Endothelial cell of umbilical vein (primary cell): ENCODE measurements around the gene RHD. TPM values are rescaled to one million over a fixed set of nuclear protein-coding genes. Genes with fewer than 3 reads are reported as not detected.
A peak's percentile ranks its signal among the peaks of the same experiment; 100 is the strongest.
"Not testable (repeated sequence)": the region's sequence is repeated elsewhere in the genome, so short reads cannot be mapped to it uniquely, and the experiment has no call there.

ENCODE experiments used
- BruUV-seq: library from RNA; stranded (reverse); fragments of 400-500 nt; replicated peaks from 2 replicates; lab custom pipeline; 2021; lab: Mats Ljungman, UMichigan
- CTCF ChIA-PET: fragments of 300-600, 350-600 bp; sonication (Branson Sonifier 250); formaldehyde crosslinking; loops from one replicate; lab custom pipeline; 2021; ENCODE audit warnings: antibody characterized with exemption, inconsistent platforms; lab: Charles Lee
- POLR2A ChIA-PET: fragments of 300-600, 350-600 bp; sonication (Branson Sonifier 250); formaldehyde crosslinking; loops from one replicate; lab custom pipeline; 2021; ENCODE audit warnings: antibody characterized with exemption, inconsistent platforms; lab: Charles Lee
- DNase-seq: peaks from one replicate; pipeline ENCODE4 v3.0.0-alpha.2; 2011; ENCODE audit warnings: low read depth, low spot score
- FAIRE-seq: peaks from 2 replicates; lab custom pipeline; 2011; peaks lifted over from hg19 to GRCh38; lab: Jason Lieb, UNC
- H2AFZ ChIP-seq: 2 replicates; pipeline ENCODE4 v1.6.0; 2012; ENCODE audit warnings: low read depth, low read length, control low read depth, inconsistent platforms
- H3K27ac ChIP-seq: 2 replicates; pipeline ENCODE4 v1.5.1; 2011; ENCODE audit warnings: low read depth, mild to moderate bottlenecking, control low read depth, low read length, moderate library complexity; ENCODE audit not compliant: insufficient read depth
- H3K27me3 ChIP-seq, 2 experiments: 2 replicates each; pipeline versions ENCODE4 v1.6.0 to v1.6.1; 2011; ENCODE audit warnings: low read length in 2 of 2, mixed read lengths in 1 of 2; ENCODE audit not compliant: control insufficient read depth in 2 of 2, insufficient read depth in 2 of 2
- H3K36me3 ChIP-seq, 2 experiments: 2 replicates in 1 of 2; 3 replicates in 1 of 2; pipeline ENCODE4 v1.5.1; 2011; ENCODE audit warnings: low read length in 2 of 2, mild to moderate bottlenecking in 1 of 2, moderate library complexity in 1 of 2; ENCODE audit not compliant: control insufficient read depth in 2 of 2, insufficient read depth in 2 of 2; ENCODE audit errors: extremely low read depth in 1 of 2
- H3K4me1 ChIP-seq: 3 replicates; pipeline ENCODE4 v1.5.1; 2011; ENCODE audit warnings: mild to moderate bottlenecking, low read length; ENCODE audit not compliant: control insufficient read depth, insufficient read depth; ENCODE audit errors: extremely low read depth
- H3K4me2 ChIP-seq: 2 replicates; pipeline ENCODE4 v1.6.1; 2011; ENCODE audit warnings: low read length, control low read depth, mixed read lengths; ENCODE audit not compliant: insufficient read depth
- H3K4me3 ChIP-seq, 3 experiments: fragments of 200-600 bp in 1 of 3; sonication (generic), shearing (Covaris generic) in 1 of 3; replicated peaks in 1 of 3; 2 replicates each; pipeline ENCODE4 v1.5.1; 2011 to 2016; ENCODE audit warnings: control low read depth in 3 of 3, low read length in 3 of 3, mild to moderate bottlenecking in 2 of 3, inconsistent platforms in 1 of 3, low read depth in 1 of 3, moderate library complexity in 1 of 3; ENCODE audit not compliant: insufficient read depth in 1 of 3
- H3K79me2 ChIP-seq: 2 replicates; pipeline ENCODE4 v1.6.0; 2012; ENCODE audit warnings: low read length, inconsistent platforms; ENCODE audit not compliant: control insufficient read depth, insufficient read depth
- H3K9ac ChIP-seq: replicated peaks from 2 replicates; pipeline ENCODE3; 2011; ENCODE audit warnings: low read length, control low read depth; ENCODE audit not compliant: insufficient read depth; ENCODE audit errors: extremely low read depth
- H3K9me1 ChIP-seq: replicated peaks from 3 replicates; pipeline ENCODE4 v1.6.0; 2011; ENCODE audit warnings: mild to moderate bottlenecking, low read length; ENCODE audit not compliant: control insufficient read depth, insufficient read depth; ENCODE audit errors: extremely low read depth
- H3K9me3 ChIP-seq: replicated peaks from 2 replicates; pipeline ENCODE4 v1.5.1; 2012; ENCODE audit warnings: low read length, inconsistent platforms; ENCODE audit not compliant: control insufficient read depth, insufficient read depth
- H4K20me1 ChIP-seq: replicated peaks from 2 replicates; pipeline ENCODE3; 2011; ENCODE audit warnings: mild to moderate bottlenecking, low read length; ENCODE audit not compliant: control insufficient read depth, insufficient read depth; ENCODE audit errors: extremely low read depth
- dilution Hi-C: fragments of 300-500 bp; cut with MboI; formaldehyde crosslinking; loops from one replicate; pipeline ENCODE4 v1.15.0; 2019; ENCODE audit warnings: low sequenced_read_pairs; ENCODE audit not compliant: extremely low pct_ligation_motif_present
- intact Hi-C: fragments of 100-400 bp; cut with micrococcal nuclease; formaldehyde crosslinking; loops from one replicate; pipeline ENCODE4 v1.10.0; 2022
- polyA plus RNA-seq, 4 experiments: library from polyadenylated mRNA; depleted of rRNA in 3 of 4; stranded (reverse) in 3 of 4; unstranded in 1 of 4; fragments of >200 nt; gene quantifications; 2 replicates each; pipeline versions ENCODE4 v1.2.1 to v1.2.3, GENCODE V29; 2011 to 2012; ENCODE audit warnings: missing spikeins in 1 of 4
- total RNA-seq: library from RNA; stranded (reverse); gene quantifications from 2 replicates; pipeline ENCODE4 v1.2.3, GENCODE V29; 2021

RHD gene
- total and polyA plus RNA-seq, 2 donors (not counting 3 experiments of a cell fraction or from before 2014, with no cell fraction given): not detected

DNA sequence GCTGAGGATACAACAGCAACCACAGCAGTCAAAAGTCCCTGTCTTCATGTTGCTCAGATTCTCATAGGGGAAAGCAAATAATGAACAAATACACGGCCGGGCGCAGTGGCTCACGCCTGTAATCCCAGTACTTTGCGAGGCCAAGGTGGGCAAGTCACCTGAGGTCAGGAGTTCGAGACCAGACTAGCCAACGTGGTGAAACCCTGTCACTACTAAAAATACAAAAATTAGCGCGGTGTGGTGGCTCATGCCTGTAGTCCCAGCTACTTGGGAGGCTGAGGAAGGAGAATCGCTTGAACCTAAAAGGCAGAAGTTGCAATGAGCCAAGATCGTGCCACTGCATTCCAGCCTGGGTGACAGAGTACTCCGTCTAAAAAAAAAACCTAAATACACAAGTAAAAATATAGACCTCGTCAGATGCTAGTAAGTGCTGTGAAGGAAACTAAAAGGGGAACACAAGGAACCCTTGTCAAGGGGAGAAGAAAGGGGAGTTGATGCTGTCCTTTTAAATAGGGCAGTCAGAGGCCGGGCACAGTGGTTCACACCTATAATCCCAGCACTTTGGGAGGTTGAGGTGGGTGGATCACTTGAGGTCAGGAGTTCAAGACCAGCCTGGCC is 4.1 kb upstream of the RHD start:
- Histone ChIP-seq H2AFZ (peak overlapping the region; percentile 77), H3K4me2 (peak overlapping the region; percentile 86), H3K4me3 (peak overlapping the region in 1 of 3 experiments; percentile 50)
- H3K9ac ChIP-seq, DNase-seq, BruUV-seq, dilution Hi-C loops, H3K79me2 ChIP-seq, H3K27me3 ChIP-seq, H3K9me1 ChIP-seq, H3K36me3 ChIP-seq, CTCF ChIA-PET, H4K20me1 ChIP-seq, H3K27ac ChIP-seq, intact Hi-C loops, H3K9me3 ChIP-seq, FAIRE-seq, H3K4me1 ChIP-seq, POLR2A ChIA-PET: not testable (repeated sequence)

- POLR2A ChIA-PET, intact Hi-C loops, DNase-seq, dilution Hi-C loops, H3K9ac ChIP-seq, H4K20me1 ChIP-seq, H3K4me1 ChIP-seq, H2AFZ ChIP-seq, H3K9me1 ChIP-seq, H3K4me2 ChIP-seq, CTCF ChIA-PET, H3K27ac ChIP-seq, H3K4me3 ChIP-seq, BruUV-seq, H3K9me3 ChIP-seq, H3K36me3 ChIP-seq, H3K79me2 ChIP-seq, H3K27me3 ChIP-seq: not testable (repeated sequence)
- FAIRE-seq: peak; percentile 31
These were observed 3.3 kb downstream of the RHD start for GRCh38 chr1:25275648-25276047.

- POLR2A ChIA-PET, H3K9ac ChIP-seq, H4K20me1 ChIP-seq, FAIRE-seq, H3K36me3 ChIP-seq, H3K4me1 ChIP-seq, dilution Hi-C loops, H3K4me3 ChIP-seq, CTCF ChIA-PET, DNase-seq, H3K79me2 ChIP-seq, BruUV-seq, H2AFZ ChIP-seq, H3K9me1 ChIP-seq, H3K4me2 ChIP-seq, H3K9me3 ChIP-seq, H3K27ac ChIP-seq, H3K27me3 ChIP-seq, intact Hi-C loops: not testable (repeated sequence)
These were observed 5.0 kb downstream of the RHD start for GRCh38 chr1:25277295-25277694.

GRCh38 chr1:25278358-25278757 is 6.0 kb downstream of the RHD start:
- DNase-seq, H4K20me1 ChIP-seq, H3K4me1 ChIP-seq, POLR2A ChIA-PET, H3K9ac ChIP-seq, H3K9me1 ChIP-seq, H3K79me2 ChIP-seq, BruUV-seq, dilution Hi-C loops, H3K4me2 ChIP-seq, intact Hi-C loops, H3K27ac ChIP-seq, CTCF ChIA-PET, H3K36me3 ChIP-seq, H3K9me3 ChIP-seq, FAIRE-seq, H3K27me3 ChIP-seq, H3K4me3 ChIP-seq, H2AFZ ChIP-seq: not testable (repeated sequence)
